A549 (cell line): ENCODE data around the gene SUGCT.

Experiments used
- CEBPB ChIP-seq, 2 experiments: fragments of >200 bp in 1 of 2; sonication (Bioruptor Twin) in 1 of 2; formaldehyde crosslinking in 1 of 2; IDR thresholded peaks; 2 replicates each; pipeline ENCODE4 v1.6.1; 2012 to 2016
- CTCF ChIP-seq: fragments of >200 bp; sonication (Bioruptor Twin); formaldehyde crosslinking; IDR thresholded peaks from 3 replicates; pipeline ENCODE4 v1.5.1; 2016
- GATA3 ChIP-seq: IDR thresholded peaks from 2 replicates; pipeline ENCODE4 v1.6.1; 2012; ENCODE audit warnings: borderline replicate concordance
- MAFK ChIP-seq: fragments of 450-650 bp; IDR thresholded peaks from 2 replicates; pipeline ENCODE4 v1.6.1; 2014; ENCODE audit not compliant: partially characterized antibody
- MYC ChIP-seq: IDR thresholded peaks from 2 replicates; pipeline ENCODE4 v1.6.1; 2012; ENCODE audit warnings: mild to moderate bottlenecking, inconsistent platforms, low read length, improper control_type of control experiment, borderline replicate concordance
- POLR2A ChIP-seq: IDR thresholded peaks from 2 replicates; pipeline ENCODE4 v1.6.1; 2012; ENCODE audit warnings: mild to moderate bottlenecking, low read length
- POLR2AphosphoS2 ChIP-seq: conservative IDR thresholded peaks from 2 replicates; pipeline ENCODE4 v1.6.1; 2012; ENCODE audit warnings: low read length, improper control_type of control experiment, inconsistent platforms
- RAD21 ChIP-seq, 2 experiments: fragments of >200 bp in 1 of 2; sonication (Bioruptor Twin) in 1 of 2; formaldehyde crosslinking in 1 of 2; IDR thresholded peaks in 1 of 2; conservative IDR thresholded peaks in 1 of 2; 2 replicates in 1 of 2; 3 replicates in 1 of 2; pipeline ENCODE4 v1.6.1; 2012 to 2018; ENCODE audit warnings: inconsistent platforms in 1 of 2
- RCOR1 ChIP-seq: fragments of 150-350 bp; IDR thresholded peaks from 2 replicates; pipeline ENCODE4 v1.6.1; 2014; ENCODE audit warnings: antibody characterized with exemption, low read length, low read depth
- TF ChIP-seq, protein P1 (sequence below): fragments of 200-600 bp; sonication (generic); IDR thresholded peaks from 2 replicates; pipeline ENCODE4 v1.6.1; 2016; ENCODE audit warnings: antibody characterized with exemption, mild to moderate bottlenecking, moderate library complexity
- TF ChIP-seq, protein P2 (sequence below): fragments of 450-650 bp; IDR thresholded peaks from 2 replicates; pipeline ENCODE4 v1.6.1; 2014; ENCODE audit warnings: antibody characterized with exemption

DNA sequence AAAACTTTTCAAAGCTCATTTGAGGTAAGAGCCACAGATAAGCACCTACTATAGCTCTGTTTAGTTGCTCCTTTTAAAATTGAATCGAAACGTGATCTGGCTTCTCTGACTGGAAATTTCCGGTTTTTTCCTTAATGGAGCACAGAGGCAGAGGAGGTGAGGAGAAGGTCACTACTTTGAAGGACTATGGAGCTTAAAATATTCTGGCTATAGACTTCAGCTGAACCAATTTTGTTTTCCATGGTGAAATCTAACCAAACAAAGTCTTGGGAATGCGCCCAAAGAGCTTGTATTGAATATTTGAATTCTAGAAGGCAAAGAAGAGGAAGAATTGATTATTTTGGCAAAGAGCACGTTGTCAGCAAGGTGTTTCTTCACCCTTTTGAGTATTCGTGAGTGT is 711.1 kb downstream of the SUGCT start:
- TF ChIP-seq POLR2A (no peak), CTCF (no peak), RAD21 (conservative IDR thresholded peaks at IDR 0.05 in 1 of 2, IDR thresholded peaks at IDR 0.05 in 1 of 2) (no peak), MAFK (no peak), POLR2AphosphoS2 (no peak), GATA3 (no peak), RCOR1 (no peak), MYC (no peak), CEBPB (IDR thresholded peaks at IDR 0.05) (no peak)
- TF ChIP-seq, protein P1, sequence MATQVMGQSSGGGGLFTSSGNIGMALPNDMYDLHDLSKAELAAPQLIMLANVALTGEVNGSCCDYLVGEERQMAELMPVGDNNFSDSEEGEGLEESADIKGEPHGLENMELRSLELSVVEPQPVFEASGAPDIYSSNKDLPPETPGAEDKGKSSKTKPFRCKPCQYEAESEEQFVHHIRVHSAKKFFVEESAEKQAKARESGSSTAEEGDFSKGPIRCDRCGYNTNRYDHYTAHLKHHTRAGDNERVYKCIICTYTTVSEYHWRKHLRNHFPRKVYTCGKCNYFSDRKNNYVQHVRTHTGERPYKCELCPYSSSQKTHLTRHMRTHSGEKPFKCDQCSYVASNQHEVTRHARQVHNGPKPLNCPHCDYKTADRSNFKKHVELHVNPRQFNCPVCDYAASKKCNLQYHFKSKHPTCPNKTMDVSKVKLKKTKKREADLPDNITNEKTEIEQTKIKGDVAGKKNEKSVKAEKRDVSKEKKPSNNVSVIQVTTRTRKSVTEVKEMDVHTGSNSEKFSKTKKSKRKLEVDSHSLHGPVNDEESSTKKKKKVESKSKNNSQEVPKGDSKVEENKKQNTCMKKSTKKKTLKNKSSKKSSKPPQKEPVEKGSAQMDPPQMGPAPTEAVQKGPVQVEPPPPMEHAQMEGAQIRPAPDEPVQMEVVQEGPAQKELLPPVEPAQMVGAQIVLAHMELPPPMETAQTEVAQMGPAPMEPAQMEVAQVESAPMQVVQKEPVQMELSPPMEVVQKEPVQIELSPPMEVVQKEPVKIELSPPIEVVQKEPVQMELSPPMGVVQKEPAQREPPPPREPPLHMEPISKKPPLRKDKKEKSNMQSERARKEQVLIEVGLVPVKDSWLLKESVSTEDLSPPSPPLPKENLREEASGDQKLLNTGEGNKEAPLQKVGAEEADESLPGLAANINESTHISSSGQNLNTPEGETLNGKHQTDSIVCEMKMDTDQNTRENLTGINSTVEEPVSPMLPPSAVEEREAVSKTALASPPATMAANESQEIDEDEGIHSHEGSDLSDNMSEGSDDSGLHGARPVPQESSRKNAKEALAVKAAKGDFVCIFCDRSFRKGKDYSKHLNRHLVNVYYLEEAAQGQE: no peak
- TF ChIP-seq, protein P2, sequence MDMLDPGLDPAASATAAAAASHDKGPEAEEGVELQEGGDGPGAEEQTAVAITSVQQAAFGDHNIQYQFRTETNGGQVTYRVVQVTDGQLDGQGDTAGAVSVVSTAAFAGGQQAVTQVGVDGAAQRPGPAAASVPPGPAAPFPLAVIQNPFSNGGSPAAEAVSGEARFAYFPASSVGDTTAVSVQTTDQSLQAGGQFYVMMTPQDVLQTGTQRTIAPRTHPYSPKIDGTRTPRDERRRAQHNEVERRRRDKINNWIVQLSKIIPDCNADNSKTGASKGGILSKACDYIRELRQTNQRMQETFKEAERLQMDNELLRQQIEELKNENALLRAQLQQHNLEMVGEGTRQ: no peak
